ENCODE results near the gene CYP11A1.

CYP11A1 gene

DNA sequence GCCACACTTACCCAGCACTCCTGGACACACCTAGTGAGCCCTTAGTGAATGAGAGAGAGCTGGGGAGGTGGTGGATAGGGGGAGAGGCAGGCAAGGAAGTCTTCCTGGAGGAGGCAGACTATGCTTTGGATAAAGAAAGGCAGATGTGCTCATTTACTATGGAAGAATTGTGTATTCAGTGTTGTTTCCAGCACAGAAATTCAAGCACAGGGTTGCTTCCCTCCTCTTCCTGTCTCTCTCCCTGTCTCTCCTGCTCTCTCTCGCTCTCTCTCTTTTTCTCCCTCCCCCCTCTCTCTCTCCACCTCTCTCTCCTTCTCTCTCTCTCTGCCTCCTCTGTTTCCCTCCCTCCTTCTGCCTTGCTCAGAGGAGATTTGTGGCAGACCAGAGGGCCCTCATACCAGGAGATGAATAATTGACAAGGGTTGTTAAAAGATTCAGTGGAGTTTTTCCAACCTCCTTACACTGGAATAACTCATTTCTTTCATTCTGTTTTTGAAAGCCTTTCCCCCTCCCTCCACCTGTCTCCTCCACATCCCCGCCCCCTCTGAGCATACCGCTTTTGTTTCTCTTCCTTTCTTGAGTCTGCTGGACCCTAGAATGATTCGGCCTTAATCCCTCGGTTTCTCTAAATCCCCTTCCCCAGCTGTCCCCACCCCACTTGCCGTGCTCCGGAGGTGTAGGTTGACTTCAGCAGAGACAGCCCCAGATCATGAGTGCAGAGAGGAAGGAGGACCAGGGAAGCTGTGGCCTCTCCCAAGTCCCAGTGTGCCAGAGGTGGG, 65.7 kb downstream of the CYP11A1 start:
- DNase-seq (ENCODE audit: low read depth): no peak

DNA sequence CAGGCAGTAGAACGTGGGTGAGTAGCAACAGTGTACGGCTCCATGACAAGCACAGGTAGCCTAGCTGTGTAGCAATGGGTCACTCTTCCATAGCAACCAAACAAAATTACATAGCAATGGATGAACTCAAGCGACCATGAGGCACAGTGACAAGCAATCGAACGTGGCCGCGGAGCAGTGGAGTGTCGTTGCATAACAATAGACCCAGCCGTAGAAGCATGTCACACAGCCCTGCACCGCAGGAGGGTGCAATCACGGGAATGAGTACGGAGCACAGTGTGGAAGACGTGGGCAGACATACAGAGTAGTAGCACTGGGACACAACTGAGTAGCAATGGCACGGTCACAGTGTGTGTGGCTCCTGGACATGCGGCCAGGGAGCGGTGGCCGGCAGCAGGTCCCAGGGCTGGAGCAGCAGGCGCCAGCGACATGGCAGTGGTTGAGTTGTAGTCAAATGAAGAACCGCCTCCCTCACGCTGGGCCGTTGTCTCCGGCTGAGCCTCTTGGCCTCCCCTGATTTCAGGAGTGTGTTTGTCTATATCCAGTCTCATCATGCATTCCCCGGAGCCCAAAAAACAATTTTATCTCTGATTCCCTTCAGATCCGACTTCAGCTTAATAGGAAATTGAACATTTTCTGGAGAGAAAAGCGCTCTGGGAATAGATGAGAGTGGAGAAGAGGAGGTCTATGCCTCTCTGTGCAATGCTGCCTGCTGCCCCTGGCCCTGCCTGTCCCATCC, 67.2 kb downstream of the CYP11A1 start:
- no peak for DNase-seq (ENCODE audit: low read depth)

DNA sequence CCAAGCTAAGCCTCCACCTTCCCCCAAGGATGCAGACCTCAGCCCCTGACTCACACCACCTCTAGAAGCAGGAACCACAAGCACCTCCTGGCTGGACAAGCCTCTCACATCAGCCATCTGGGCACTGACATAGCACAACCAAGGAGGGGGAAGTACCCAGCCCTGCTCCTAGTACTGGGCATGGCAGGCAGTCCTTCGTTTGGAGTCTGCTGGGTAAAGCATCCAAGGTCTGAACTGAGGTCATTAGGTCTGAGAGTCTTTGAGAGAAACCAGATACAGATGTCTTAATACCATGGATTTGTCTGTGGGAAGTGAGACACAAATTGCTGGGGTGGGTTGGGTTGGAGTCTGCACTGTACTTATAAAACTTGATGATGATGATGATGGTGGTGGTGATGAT, 69.6 kb downstream of the CYP11A1 start:
- DNase-seq (ENCODE audit: low read depth): no peak

- DNase-seq (ENCODE audit: low read depth): no peak
Observed at GRCh38 chr15:74295800-74296199, 71.6 kb downstream of the CYP11A1 start.

DNA sequence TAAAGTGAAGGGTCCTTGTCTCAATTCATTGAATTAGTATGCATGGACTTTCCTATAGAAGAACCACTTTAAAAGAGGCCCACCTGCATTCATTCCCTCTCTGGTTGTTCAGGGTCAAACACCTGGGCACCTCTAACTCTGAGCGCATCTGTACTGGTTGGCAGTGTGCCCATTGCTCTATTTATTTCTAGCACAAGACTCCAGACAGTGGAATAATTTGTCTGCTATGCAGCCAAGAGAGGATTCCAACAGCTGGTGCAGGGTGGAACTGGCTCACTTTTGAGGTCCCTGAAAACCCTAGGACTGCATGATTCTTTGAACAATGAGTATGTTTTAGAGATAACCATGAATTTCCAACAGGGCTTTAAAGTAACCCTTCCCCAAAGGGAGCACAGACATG, 73.4 kb downstream of the CYP11A1 start:
- no peak for DNase-seq (ENCODE audit: low read depth)

- DNase-seq (ENCODE audit: low read depth): no peak
Observed at GRCh38 chr15:74293021-74293810, 74.2 kb downstream of the CYP11A1 start.

DNA sequence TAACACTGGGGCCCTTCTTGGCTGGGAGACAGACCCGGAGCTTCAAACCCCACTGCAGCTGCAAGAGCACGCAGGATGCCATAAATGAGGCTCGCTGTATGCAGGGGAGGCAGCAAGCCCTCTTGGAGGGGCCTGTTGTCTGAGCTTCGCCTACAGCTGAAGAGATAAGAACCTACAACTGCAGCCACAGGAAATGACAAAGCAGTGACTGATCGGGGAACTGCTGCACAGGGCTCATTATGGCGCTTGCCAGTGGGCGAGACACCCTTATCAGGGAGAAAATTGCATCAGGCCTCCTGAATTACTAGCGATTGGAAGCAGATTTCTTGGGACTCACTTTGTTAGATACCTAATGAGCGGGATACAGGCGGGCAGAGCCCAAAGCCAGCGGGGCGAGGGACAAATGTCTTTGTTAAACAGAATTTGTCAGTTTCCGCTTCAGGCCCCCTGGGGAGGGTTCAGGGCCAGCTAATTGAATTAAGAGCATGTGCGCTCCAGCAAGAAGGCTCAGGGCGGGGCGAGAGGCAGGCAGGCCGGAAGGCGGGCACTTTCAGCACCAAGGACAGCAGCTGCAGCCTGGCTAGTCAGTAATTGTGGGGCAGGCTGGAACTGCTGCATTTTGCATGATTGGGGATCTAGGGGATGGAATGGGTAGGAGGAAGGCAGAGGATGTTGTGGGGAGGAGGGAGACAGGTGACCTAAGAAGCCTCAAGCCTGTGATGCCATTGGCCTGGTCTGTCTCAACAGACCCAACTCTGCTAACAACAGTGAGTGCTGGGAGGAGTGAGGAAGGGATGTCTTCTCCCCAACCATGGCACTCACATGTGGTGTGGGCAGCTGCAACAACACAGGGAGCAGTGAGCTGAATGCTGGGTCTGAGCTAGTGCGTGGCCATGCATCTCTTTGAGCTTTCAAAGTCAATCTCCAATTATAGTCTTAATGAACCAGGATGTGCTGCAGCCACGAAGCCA, 76.1 kb downstream of the CYP11A1 start:
- peak; percentile 80 for DNase-seq (ENCODE audit: low read depth)

DNA sequence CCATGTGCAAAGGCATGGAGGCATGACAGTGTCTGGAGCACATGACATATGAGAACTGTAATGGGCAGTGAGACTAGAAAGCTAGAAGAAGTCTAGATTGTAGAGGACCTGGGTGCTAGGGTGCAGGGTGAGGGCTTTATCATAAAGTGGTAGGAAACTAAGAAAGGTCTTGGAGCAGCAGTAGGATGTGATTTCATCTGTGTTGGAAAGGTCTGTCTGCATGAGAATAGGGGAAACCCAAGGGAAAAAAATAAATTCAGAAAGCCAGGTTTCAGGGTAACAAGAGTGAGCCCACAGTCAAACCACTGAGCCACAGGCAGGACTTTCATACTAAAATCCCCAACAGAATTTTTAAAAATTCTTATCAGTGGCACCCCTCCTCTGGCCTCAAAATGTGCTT, 76.8 kb downstream of the CYP11A1 start:
- no peak for DNase-seq (ENCODE audit: low read depth)

- no peak for DNase-seq (ENCODE audit: low read depth)
Observed at GRCh38 chr15:74289671-74290070, 77.8 kb downstream of the CYP11A1 start.

Data from HS-27A (cell line).